ENCODE results near the gene GP5. TPM values are rescaled to one million over a fixed set of nuclear protein-coding genes. Genes with fewer than 3 reads are reported as not detected.
A peak's percentile ranks its signal among the peaks of the same experiment; 100 is the strongest.

Gene GP5
- total RNA-seq, 1 experiment from 2014 or later, result not detected

DNA sequence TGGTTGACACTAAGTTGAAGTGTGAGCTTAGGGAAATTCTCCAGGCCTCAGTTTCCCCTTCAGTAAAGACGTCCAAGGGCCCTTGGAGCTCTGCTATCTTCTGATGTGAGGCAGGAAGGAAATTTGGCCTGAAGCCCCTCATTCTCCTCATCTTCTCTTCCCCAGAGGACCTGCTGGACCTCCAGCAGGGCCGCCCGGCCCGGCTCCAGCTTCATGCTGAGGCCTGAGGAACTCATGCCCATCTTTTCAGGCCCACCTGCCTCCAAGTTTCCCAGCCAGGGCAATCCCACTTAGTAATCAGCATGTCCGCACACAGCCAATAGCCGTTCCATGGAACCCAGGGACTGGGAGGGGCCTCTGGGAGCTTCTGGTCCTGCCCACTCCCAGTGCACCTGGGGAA is 33.5 kb downstream of the GP5 start:
- no peak for DNase-seq
- H4K20me1 ChIP-seq (ENCODE audit: control insufficient read depth, insufficient read depth, insufficient read length), result no peaks in the 10 kb centered on the region
- no peak overlapping the region for H4K91ac ChIP-seq (ENCODE audit: insufficient read length, low read depth, low read length)
- no peaks in the 10 kb centered on the region for H3K4me1 ChIP-seq (ENCODE audit: insufficient read depth, low read length)
- no peak overlapping the region for H3K4me2 ChIP-seq (ENCODE audit: insufficient read depth, insufficient read length, low read length)
- no peaks in the 10 kb centered on the region for H3K9me3 Mint-ChIP-seq
- no peaks in the 10 kb centered on the region for H3K9me3 ChIP-seq (ENCODE audit: control insufficient read depth, low read depth, low read length)
- H2BK20ac ChIP-seq (ENCODE audit: low read depth, low read length, poor library complexity, severe bottlenecking), result no peak overlapping the region
- no peak overlapping the region for H3K9ac ChIP-seq (ENCODE audit: extremely low read depth, insufficient read length, low read length)
- peak overlapping the region in 1 of 3 experiments; percentile 82; a peak in 1 of 7 replicates for H3K27ac Mint-ChIP-seq
- no peak overlapping the region for H3K4ac ChIP-seq (ENCODE audit: low read depth, low read length)
- TF ChIP-seq, protein P1, sequence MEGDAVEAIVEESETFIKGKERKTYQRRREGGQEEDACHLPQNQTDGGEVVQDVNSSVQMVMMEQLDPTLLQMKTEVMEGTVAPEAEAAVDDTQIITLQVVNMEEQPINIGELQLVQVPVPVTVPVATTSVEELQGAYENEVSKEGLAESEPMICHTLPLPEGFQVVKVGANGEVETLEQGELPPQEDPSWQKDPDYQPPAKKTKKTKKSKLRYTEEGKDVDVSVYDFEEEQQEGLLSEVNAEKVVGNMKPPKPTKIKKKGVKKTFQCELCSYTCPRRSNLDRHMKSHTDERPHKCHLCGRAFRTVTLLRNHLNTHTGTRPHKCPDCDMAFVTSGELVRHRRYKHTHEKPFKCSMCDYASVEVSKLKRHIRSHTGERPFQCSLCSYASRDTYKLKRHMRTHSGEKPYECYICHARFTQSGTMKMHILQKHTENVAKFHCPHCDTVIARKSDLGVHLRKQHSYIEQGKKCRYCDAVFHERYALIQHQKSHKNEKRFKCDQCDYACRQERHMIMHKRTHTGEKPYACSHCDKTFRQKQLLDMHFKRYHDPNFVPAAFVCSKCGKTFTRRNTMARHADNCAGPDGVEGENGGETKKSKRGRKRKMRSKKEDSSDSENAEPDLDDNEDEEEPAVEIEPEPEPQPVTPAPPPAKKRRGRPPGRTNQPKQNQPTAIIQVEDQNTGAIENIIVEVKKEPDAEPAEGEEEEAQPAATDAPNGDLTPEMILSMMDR (conservative IDR thresholded peaks at IDR 0.05), result no peak
- H3K79me1 ChIP-seq (ENCODE audit: insufficient read depth, low read depth, low read length, poor library complexity, severe bottlenecking), result no peaks in the 10 kb centered on the region
- H2BK12ac ChIP-seq (ENCODE audit: insufficient read length, low read depth, low read length), result no peak overlapping the region
- no peak overlapping the region for H2AK5ac ChIP-seq (ENCODE audit: insufficient read length, low read length)
- H2AFZ ChIP-seq (ENCODE audit: low read length), result no peak overlapping the region
- no peak overlapping the region for H3K23ac ChIP-seq (ENCODE audit: insufficient read length, low read depth, low read length)
- no peak overlapping the region for H2BK120ac ChIP-seq (ENCODE audit: low read depth, low read length, poor library complexity, severe bottlenecking)
- H3K4me1 Mint-ChIP-seq, result peaks cover 20 to 29% of the 10 kb centered on the region in 2 experiments
- no peaks in the 10 kb centered on the region; the same call in 1 of the 2 replicates for H3K27me3 ChIP-seq (ENCODE audit: insufficient read depth, low read length)
- H3K27ac ChIP-seq (ENCODE audit: insufficient read length, low read depth, low read length), result no peak overlapping the region
- no peak overlapping the region for H2BK5ac ChIP-seq (ENCODE audit: insufficient read length, low read length)
- H4K8ac ChIP-seq (replicated peaks; ENCODE audit: insufficient read length, low read depth, low read length), result no peak overlapping the region
- no peak overlapping the region for H4K5ac ChIP-seq (ENCODE audit: insufficient read length, low read depth, low read length)
- no peak overlapping the region for H2BK15ac ChIP-seq (ENCODE audit: low read depth, low read length)
- no peaks in the 10 kb centered on the region for H3K79me2 ChIP-seq (ENCODE audit: insufficient read depth, low read length)
- no peaks in the 10 kb centered on the region for H3K36me3 Mint-ChIP-seq (ENCODE audit: insufficient read depth in 1 of 3, low read depth in 3 of 3)
- H3T11ph ChIP-seq (ENCODE audit: low read length), result no peak overlapping the region
- H3K23me2 ChIP-seq (ENCODE audit: insufficient read length, low read depth, low read length, poor library complexity, severe bottlenecking), result no peaks in the 10 kb centered on the region
- no CpG with 5 or more reads among the region's 6 CpGs for WGBS (ENCODE audit: extremely low coverage, insufficient read length, low lambda C conversion rate)
- no peak overlapping the region for H3K14ac ChIP-seq (ENCODE audit: insufficient read depth, low read length)
- no peak overlapping the region for H3K4me3 Mint-ChIP-seq
- H3K27me3 Mint-ChIP-seq (ENCODE audit: low read depth), result peaks cover 20% of the 10 kb centered on the region
- no peak overlapping the region for H3K18ac ChIP-seq (ENCODE audit: insufficient read length, low read depth, low read length)
- no peak overlapping the region for H3K56ac ChIP-seq (ENCODE audit: insufficient read length, low read depth, low read length)

Measured in H9 (cell line).